ENCODE results near the gene C12orf60.

DNA sequence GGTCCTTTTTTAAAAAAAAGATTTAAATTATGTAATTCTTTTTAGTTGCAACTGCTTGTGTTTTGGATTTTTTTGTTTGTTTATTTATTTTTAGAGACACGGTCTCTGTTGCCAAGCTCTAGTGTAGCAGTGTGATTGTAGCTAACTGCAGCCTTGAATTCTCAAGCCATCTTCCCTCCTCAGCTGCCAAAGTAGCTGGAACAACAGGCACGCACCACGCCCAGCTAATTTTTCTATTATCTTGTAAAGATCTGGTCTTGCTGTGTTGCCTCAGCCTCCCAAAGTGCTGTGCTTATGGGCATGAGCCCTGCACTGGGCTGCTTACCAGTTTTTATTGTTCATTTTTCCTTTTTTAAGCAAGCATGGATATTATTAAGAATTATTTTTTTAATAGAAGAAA is 50.5 kb downstream of the C12orf60 start:
- TF ChIP-seq, protein P1, sequence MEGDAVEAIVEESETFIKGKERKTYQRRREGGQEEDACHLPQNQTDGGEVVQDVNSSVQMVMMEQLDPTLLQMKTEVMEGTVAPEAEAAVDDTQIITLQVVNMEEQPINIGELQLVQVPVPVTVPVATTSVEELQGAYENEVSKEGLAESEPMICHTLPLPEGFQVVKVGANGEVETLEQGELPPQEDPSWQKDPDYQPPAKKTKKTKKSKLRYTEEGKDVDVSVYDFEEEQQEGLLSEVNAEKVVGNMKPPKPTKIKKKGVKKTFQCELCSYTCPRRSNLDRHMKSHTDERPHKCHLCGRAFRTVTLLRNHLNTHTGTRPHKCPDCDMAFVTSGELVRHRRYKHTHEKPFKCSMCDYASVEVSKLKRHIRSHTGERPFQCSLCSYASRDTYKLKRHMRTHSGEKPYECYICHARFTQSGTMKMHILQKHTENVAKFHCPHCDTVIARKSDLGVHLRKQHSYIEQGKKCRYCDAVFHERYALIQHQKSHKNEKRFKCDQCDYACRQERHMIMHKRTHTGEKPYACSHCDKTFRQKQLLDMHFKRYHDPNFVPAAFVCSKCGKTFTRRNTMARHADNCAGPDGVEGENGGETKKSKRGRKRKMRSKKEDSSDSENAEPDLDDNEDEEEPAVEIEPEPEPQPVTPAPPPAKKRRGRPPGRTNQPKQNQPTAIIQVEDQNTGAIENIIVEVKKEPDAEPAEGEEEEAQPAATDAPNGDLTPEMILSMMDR (IDR thresholded peaks at IDR 0.05), result no peak
- no peak for TF ChIP-seq POLR2A (IDR thresholded peaks at IDR 0.05)
